ENCODE data around the gene GSK3B.
A peak's percentile ranks its signal among the peaks of the same experiment; 100 is the strongest.

The GSK3B gene

GRCh38 chr3:120098710-120099109 is 4.5 kb upstream of the GSK3B start:
- no peak for DNase-seq

DNA sequence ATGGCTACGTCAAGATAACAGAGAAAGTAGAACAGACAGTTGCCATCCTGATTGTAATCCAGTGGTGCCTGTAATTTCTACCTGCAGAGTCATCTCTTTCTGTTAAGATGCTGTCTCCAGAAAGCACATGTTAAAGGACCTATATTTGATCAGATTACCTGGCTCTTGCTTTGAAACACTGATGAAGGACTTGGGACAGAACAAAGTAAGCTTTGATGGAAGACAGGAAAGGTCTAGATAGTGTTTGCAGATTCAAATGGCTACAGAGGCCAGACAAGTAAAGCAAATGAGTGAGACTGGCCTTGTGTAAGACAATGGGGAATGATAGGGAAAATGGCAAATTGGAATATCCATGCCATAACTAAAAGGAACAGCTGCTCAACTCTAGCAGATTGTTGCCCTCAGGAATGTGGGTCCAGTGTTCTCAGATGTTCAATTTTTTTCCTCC is 1.8 kb upstream of the GSK3B start:
- no peak for DNase-seq

DNA sequence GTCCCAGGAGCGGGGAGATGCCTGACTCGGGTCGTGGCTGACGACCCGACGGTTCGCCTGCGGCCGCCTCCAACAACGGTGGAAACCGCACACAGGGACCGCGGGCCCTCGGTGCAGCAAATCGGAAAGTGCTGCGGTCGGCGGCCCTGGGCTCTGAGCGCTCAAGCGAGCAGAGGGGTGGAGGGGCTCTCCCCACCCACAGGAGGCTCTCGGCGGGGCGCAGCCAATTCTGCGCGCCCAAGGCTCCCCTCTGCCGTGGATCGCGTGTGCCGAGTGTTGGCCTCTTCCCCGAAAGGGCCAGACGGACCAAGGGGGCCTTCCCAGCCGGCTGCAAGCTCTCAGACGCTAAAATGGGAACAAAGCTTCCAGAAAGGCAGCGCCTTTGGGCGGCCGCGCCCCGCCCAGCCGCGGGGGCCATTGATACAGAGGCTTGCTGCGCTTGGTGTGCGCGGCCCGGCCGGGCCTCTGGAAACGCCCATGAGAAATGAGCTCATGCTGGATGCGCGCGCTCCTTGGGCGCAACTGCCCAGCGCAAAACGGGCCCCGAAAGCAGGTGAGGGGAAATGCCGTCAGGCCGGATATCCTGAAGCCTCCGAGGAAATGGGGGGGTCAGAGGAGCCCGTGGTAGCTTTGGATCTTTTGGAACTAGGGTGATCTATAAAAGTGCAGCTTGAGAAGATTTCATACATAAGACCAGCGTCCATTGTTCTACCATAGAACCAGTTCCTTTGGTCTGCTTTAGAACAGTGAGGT is 1.2 kb upstream of the GSK3B start:
- DNase-seq = peak in 54 of 56 donors; percentile 28 to 88 (median 72)

GRCh38 chr3:120094776-120095225 is 554 bp upstream of the GSK3B start:
- peak; percentile 93 to 100 (median 100) for DNase-seq

GRCh38 chr3:120093119-120093910 is 932 bp downstream of the GSK3B start:
- peak in 10 of 56 donors; percentile 0 to 35 (median 8) for DNase-seq

- no peak for DNase-seq
Measured at GRCh38 chr3:120092474-120092873, 1.8 kb downstream of the GSK3B start.

GRCh38 chr3:120090422-120090821 is 3.8 kb downstream of the GSK3B start:
- DNase-seq = no peak

DNA sequence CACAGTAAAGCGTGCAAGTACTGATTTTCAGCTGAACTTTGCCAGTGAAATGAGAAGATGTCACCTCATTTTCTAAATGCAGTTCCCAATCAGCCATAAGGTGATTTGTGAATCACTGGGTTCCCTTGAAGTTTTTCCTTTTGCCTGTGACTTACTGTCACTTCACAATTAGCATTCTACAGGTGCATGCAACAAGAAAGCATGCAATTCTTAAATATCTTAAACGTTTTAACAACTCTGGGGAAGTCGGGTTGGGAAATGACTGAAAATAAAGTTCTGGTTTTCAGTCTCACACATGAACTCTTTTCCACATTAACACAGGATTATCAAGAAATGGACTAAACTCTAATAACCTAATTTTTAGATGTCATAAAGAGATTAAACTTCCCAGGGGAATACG is 5.2 kb downstream of the GSK3B start:
- no peak for DNase-seq

GRCh38 chr3:120088622-120089021 is 5.6 kb downstream of the GSK3B start:
- no peak for DNase-seq

GRCh38 chr3:120081719-120082118 is 12.5 kb downstream of the GSK3B start:
- no peak for DNase-seq

- no peak for DNase-seq
Measured at GRCh38 chr3:120080836-120081235, 13.4 kb downstream of the GSK3B start.

DNA sequence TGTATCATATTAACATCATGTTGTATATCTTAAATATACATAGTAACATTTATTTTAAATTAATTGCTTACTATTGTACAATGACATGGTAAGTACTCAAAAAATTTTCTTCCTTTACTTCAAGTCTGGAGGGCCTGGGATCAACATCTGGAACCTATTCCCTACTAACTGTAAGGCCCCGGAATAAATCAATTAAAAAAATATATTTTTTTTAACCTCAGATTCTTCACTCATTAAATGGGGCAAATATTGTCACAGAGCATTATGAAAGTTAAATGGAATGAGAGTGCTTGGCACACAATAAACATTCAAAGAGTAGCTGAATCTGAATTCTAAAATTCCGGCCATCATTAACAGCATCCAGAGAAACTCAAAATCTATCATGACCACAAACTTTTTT is 16.5 kb downstream of the GSK3B start:
- no peak for DNase-seq

DNA sequence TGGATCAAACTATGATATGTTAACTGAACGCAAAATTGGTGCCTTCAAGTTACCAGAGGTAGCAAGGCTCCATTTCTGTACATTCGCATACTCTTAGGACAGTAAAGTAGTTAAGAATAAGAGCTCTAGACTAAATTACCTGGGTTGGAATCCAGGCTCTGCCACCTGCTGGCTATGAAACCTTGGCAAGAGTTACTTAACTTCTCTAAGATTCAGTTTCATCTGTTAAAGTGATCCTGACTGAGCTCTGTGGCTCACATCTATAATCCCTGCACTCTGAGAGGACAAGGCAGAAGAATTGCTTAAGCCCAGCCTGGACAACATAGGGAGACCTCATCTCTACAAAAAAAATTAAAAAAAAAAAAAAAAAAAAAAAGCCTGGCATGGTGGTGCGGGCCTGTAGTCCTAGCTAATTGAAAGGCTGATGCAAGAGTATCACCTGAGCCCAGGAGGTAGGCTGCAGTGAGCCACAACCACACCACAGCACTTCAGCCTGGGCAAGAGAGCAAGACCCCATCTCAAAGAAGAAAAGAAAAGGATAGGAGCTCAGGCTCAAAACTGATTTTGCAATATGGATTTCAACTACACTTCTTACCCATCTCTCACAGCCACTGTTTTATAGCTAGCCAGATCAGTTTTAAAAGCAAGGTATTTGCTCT is 21.3 kb downstream of the GSK3B start:
- DNase-seq = no peak

DNA sequence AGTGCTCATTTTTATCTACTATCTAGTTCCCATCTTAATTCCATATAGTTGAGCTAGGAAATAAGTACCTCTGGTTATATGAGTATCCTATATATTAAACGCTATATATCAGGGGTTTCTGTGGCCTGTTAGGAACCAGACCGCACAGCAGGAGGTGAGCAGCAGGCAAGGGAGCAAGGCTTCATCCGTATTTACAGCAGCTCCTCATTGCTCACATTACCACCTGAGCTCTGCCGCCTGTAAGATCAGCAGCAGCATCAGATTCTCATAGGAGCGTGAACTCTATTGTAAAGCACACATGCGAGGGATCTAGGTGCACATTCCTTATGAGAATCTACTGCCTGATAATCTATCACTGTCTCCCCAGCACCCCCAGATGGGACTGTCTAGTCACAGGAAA is 23.0 kb downstream of the GSK3B start:
- DNase-seq = no peak

- no peak for DNase-seq
Measured at GRCh38 chr3:120070263-120070981, 23.8 kb downstream of the GSK3B start.

- no peak for DNase-seq
Measured at GRCh38 chr3:120067083-120067482, 27.2 kb downstream of the GSK3B start.

DNA sequence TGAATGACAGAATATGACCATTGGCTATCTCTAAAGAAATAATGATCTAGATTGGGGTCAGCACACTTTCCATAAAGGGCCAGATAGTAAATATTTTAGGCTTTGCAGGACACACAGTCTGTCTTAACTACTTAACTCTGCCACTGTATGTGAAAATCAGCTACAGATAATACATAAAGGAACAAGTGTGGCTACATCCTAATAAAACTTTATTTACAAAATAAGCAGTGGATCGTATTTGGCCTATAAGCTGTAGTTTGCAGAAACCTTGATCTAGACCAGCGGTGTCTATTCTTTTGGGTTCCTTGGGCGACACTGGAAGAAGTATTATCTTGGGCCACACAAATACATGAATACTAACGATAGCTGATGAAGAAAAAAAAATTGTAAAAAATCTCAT is 27.6 kb downstream of the GSK3B start:
- no peak for DNase-seq

DNA sequence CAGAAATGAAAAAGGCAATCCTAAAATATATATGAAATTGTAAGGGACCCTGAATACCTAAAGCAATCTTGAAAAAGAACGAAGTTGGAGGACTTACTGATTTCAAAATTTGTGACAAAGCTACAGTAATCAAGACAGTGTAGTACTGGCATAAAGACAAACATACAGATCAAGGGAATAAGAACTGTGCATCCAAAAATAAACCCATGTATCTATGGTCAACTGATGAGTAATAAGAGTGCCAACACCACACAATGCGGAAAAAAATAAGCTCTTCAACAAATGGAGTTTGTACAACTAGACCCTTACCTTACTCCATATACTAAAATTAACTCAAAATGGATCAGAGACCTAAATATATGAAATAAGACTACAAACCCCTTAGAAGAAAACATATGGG is 29.6 kb downstream of the GSK3B start:
- DNase-seq = no peak

GRCh38 chr3:120062474-120062873 is 31.8 kb downstream of the GSK3B start:
- no peak for DNase-seq

GRCh38 chr3:120059081-120059864 is 35.0 kb downstream of the GSK3B start:
- DNase-seq = no peak

DNA sequence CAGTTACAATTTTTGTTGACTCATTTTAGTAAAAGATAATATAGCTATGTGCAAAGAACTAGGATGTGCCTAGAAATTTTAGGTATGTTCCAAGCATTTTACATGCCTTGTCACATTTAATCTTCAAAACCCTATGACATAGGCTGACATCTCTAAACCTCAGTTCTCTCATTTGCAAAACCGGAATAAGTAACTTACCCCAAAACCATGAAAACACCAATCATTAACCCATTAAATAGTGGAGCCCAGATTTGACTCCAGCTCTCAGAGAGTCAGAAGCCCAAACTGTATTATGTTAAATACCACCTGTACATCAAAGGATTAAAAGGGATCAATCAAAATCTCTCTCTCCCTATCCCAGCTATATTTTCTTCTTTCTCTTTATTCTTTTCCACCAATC is 36.6 kb downstream of the GSK3B start:
- no peak for DNase-seq
